ENCODE results near the gene TPI1. TPM values are rescaled to one million over a fixed set of nuclear protein-coding genes. Genes with fewer than 3 reads are reported as not detected.
A peak's percentile ranks its signal among the peaks of the same experiment; 100 is the strongest.

TPI1 gene
- total RNA-seq, 1 experiment from 2014 or later = 1,045 TPM

DNA sequence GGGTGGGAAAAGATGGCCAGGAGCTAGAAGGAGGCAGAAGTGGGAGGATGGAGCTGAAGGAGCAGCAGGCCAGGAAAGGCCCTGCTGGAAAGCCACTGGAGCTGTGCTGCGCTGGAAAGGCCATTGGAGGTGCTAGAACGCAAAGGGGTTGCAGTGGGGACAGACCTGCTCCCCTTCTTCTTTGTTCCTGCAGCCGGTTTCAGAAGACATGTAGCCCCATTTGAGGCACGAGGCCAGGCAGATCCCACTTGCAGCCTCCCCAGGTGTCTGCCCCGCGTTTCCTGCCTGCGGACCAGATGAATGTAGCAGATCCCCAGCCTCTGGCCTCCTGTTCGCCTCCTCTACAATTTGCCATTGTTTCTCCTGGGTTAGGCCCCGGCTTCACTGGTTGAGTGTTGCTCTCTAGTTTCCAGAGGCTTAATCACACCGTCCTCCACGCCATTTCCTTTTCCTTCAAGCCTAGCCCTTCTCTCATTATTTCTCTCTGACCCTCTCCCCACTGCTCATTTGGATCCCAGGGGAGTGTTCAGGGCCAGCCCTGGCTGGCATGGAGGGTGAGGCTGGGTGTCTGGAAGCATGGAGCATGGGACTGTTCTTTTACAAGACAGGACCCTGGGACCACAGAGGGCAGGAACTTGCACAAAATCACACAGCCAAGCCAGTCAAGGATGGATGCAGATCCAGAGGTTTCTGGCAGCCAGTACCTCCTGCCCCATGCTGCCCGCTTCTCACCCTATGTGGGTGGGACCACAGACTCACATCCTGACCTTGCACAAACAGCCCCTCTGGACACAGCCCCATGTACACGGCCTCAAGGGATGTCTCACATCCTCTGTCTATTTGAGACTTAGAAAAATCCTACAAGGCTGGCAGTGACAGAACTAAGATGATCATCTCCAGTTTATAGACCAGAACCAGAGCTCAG lies 48.0 kb upstream of the TPI1 start (continued):
- TF ChIP-seq, protein P1, sequence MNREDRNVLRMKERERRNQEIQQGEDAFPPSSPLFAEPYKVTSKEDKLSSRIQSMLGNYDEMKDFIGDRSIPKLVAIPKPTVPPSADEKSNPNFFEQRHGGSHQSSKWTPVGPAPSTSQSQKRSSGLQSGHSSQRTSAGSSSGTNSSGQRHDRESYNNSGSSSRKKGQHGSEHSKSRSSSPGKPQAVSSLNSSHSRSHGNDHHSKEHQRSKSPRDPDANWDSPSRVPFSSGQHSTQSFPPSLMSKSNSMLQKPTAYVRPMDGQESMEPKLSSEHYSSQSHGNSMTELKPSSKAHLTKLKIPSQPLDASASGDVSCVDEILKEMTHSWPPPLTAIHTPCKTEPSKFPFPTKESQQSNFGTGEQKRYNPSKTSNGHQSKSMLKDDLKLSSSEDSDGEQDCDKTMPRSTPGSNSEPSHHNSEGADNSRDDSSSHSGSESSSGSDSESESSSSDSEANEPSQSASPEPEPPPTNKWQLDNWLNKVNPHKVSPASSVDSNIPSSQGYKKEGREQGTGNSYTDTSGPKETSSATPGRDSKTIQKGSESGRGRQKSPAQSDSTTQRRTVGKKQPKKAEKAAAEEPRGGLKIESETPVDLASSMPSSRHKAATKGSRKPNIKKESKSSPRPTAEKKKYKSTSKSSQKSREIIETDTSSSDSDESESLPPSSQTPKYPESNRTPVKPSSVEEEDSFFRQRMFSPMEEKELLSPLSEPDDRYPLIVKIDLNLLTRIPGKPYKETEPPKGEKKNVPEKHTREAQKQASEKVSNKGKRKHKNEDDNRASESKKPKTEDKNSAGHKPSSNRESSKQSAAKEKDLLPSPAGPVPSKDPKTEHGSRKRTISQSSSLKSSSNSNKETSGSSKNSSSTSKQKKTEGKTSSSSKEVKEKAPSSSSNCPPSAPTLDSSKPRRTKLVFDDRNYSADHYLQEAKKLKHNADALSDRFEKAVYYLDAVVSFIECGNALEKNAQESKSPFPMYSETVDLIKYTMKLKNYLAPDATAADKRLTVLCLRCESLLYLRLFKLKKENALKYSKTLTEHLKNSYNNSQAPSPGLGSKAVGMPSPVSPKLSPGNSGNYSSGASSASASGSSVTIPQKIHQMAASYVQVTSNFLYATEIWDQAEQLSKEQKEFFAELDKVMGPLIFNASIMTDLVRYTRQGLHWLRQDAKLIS (CRISPR knock-in tag; IDR thresholded peaks at IDR 0.05; ENCODE audit: borderline replicate concordance) = no peak
- TF ChIP-seq, protein P2, sequence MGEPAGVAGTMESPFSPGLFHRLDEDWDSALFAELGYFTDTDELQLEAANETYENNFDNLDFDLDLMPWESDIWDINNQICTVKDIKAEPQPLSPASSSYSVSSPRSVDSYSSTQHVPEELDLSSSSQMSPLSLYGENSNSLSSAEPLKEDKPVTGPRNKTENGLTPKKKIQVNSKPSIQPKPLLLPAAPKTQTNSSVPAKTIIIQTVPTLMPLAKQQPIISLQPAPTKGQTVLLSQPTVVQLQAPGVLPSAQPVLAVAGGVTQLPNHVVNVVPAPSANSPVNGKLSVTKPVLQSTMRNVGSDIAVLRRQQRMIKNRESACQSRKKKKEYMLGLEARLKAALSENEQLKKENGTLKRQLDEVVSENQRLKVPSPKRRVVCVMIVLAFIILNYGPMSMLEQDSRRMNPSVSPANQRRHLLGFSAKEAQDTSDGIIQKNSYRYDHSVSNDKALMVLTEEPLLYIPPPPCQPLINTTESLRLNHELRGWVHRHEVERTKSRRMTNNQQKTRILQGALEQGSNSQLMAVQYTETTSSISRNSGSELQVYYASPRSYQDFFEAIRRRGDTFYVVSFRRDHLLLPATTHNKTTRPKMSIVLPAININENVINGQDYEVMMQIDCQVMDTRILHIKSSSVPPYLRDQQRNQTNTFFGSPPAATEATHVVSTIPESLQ (CRISPR knock-in tag; IDR thresholded peaks at IDR 0.05) = no peak
- TF ChIP-seq SOX15 (CRISPR knock-in tag; IDR thresholded peaks at IDR 0.05) = no peak
- TF ChIP-seq, protein P3, sequence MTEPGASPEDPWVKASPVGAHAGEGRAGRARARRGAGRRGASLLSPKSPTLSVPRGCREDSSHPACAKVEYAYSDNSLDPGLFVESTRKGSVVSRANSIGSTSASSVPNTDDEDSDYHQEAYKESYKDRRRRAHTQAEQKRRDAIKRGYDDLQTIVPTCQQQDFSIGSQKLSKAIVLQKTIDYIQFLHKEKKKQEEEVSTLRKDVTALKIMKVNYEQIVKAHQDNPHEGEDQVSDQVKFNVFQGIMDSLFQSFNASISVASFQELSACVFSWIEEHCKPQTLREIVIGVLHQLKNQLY (CRISPR knock-in tag; IDR thresholded peaks at IDR 0.05) = no peak
- no peak for TF ChIP-seq RELA (CRISPR knock-in tag; IDR thresholded peaks at IDR 0.05; ENCODE audit: borderline replicate concordance)
- TF ChIP-seq, protein P4, sequence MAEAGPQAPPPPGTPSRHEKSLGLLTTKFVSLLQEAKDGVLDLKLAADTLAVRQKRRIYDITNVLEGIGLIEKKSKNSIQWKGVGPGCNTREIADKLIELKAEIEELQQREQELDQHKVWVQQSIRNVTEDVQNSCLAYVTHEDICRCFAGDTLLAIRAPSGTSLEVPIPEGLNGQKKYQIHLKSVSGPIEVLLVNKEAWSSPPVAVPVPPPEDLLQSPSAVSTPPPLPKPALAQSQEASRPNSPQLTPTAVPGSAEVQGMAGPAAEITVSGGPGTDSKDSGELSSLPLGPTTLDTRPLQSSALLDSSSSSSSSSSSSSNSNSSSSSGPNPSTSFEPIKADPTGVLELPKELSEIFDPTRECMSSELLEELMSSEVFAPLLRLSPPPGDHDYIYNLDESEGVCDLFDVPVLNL (CRISPR knock-in tag; IDR thresholded peaks at IDR 0.05; ENCODE audit: borderline replicate concordance, low read depth) = no peak
- TF ChIP-seq SP1 (CRISPR knock-in tag; conservative IDR thresholded peaks at IDR 0.05) = no peak
- no peak for TF ChIP-seq GTF2I (CRISPR knock-in tag; conservative IDR thresholded peaks at IDR 0.05)

DNA sequence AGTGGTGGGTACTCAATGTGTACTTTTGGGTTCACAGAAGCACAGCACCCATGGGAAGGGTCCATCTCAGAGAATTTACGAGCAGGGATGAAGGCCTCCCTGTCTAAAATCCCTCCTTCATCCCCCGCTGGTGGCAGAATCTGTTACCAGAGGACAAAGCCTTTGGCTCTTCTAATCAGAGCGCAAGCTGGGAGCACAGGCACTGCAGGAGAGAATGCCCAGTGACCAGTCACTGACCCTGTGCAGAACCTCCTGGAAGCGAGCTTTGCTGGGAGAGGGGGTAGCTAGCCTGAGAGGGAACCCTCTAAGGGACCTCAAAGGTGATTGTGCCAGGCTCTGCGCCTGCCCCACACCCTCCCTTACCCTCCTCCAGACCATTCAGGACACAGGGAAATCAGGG lies 47.2 kb upstream of the TPI1 start:
- H3K4me3 Mint-ChIP-seq = peak overlapping the region; percentile 78; the same call in 1 of the 2 replicates
- DNase-seq (ENCODE audit: low spot score) (no peak), ATAC-seq (no peak)
- peaks cover 61% of the 10 kb centered on the region for H3K4me1 Mint-ChIP-seq
- H3K9me3 Mint-ChIP-seq = no peaks in the 10 kb centered on the region
- peaks cover 61% of the 10 kb centered on the region for H3K27me3 Mint-ChIP-seq (ENCODE audit: low read depth)
- POLR2A ChIA-PET = interaction anchor here (2.2 to 2.6 kb wide), 2 partner anchors 51 to 54 kb away, joined by 8 to 14 read pairs; partner anchors contain the start of gene PTMS
- CTCF ChIA-PET = interaction anchor here (1.2 kb wide), 1 partner anchor 11 kb away, joined by 3 read pairs; no protein-coding TSS in a partner anchor
- H3K27ac Mint-ChIP-seq = no peak overlapping the region
- H3K36me3 Mint-ChIP-seq = peaks cover 5% of the 10 kb centered on the region; the same call in 1 of the 2 replicates
- no peak for TF ChIP-seq PRRX2 (CRISPR knock-in tag; IDR thresholded peaks at IDR 0.05)
- TF ChIP-seq, protein P5, sequence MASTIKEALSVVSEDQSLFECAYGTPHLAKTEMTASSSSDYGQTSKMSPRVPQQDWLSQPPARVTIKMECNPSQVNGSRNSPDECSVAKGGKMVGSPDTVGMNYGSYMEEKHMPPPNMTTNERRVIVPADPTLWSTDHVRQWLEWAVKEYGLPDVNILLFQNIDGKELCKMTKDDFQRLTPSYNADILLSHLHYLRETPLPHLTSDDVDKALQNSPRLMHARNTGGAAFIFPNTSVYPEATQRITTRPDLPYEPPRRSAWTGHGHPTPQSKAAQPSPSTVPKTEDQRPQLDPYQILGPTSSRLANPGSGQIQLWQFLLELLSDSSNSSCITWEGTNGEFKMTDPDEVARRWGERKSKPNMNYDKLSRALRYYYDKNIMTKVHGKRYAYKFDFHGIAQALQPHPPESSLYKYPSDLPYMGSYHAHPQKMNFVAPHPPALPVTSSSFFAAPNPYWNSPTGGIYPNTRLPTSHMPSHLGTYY (CRISPR knock-in tag; IDR thresholded peaks at IDR 0.05) = no peak
- TF ChIP-seq TCF7 (CRISPR knock-in tag; IDR thresholded peaks at IDR 0.05; ENCODE audit: low read depth) = no peak
- no peak for TF ChIP-seq GTF2I (CRISPR knock-in tag; conservative IDR thresholded peaks at IDR 0.05)
- TF ChIP-seq, protein P1 (CRISPR knock-in tag; IDR thresholded peaks at IDR 0.05; ENCODE audit: borderline replicate concordance) = no peak
- TF ChIP-seq ZNF416 (CRISPR knock-in tag; IDR thresholded peaks at IDR 0.05) = no peak
- no peak for TF ChIP-seq GABPB1 (CRISPR knock-in tag; IDR thresholded peaks at IDR 0.05)
- TF ChIP-seq NR2C2 (CRISPR knock-in tag; IDR thresholded peaks at IDR 0.05) = no peak
- no peak for TF ChIP-seq ZNF263 (CRISPR knock-in tag; IDR thresholded peaks at IDR 0.05; ENCODE audit: low read depth)
- TF ChIP-seq, protein P3 (CRISPR knock-in tag; IDR thresholded peaks at IDR 0.05) = no peak
- TF ChIP-seq NR3C1 (CRISPR knock-in tag; conservative IDR thresholded peaks at IDR 0.05; ENCODE audit: low read depth) = no peak
- TF ChIP-seq NR1H2 (CRISPR knock-in tag; IDR thresholded peaks at IDR 0.05) = no peak
- TF ChIP-seq, protein P6, sequence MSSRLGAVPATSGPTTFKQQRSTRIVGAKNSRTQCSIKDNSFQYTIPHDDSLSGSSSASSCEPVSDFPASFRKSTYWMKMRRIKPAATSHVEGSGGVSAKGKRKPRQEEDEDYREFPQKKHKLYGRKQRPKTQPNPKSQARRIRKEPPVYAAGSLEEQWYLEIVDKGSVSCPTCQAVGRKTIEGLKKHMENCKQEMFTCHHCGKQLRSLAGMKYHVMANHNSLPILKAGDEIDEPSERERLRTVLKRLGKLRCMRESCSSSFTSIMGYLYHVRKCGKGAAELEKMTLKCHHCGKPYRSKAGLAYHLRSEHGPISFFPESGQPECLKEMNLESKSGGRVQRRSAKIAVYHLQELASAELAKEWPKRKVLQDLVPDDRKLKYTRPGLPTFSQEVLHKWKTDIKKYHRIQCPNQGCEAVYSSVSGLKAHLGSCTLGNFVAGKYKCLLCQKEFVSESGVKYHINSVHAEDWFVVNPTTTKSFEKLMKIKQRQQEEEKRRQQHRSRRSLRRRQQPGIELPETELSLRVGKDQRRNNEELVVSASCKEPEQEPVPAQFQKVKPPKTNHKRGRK (CRISPR knock-in tag; IDR thresholded peaks at IDR 0.05; ENCODE audit: borderline replicate concordance) = no peak

Measured in WTC11 (cell line).